ENCODE measurements around the gene MLX. TPM values are rescaled to one million over a fixed set of nuclear protein-coding genes. Genes with fewer than 3 reads are reported as not detected.

The MLX gene
- total and polyA plus RNA-seq, 2 of the 8 experiments (the other 6 are each of a cell fraction or from before 2014, with no cell fraction given): 27.0 to 27.5 TPM

- TF ChIP-seq CHD7 (IDR thresholded peaks at IDR 0.05; ENCODE audit: insufficient replicate concordance, low read length) (no peak), BRCA1 (IDR thresholded peaks at IDR 0.05; ENCODE audit: low read depth, low read length) (no peak), KDM1A (IDR thresholded peaks at IDR 0.05; ENCODE audit: borderline replicate concordance, low read length) (no peak), SP1 (IDR thresholded peaks at IDR 0.05; ENCODE audit: low read depth, low read length) (no peak), SAP30 (IDR thresholded peaks at IDR 0.05; ENCODE audit: insufficient read depth, insufficient replicate concordance, low read length) (no peak), SRF (IDR thresholded peaks at IDR 0.05; ENCODE audit: low read depth, low read length) (no peak), TAF7 (optimal IDR thresholded peaks at IDR 0.05; ENCODE audit: borderline replicate concordance, low read depth, low read length) (no peak)
These were observed 28.4 kb upstream of the MLX start (continued) for GRCh38 chr17:42538482-42538881.
